ENCODE measurements around the gene NMNAT2.

Gene NMNAT2

DNA sequence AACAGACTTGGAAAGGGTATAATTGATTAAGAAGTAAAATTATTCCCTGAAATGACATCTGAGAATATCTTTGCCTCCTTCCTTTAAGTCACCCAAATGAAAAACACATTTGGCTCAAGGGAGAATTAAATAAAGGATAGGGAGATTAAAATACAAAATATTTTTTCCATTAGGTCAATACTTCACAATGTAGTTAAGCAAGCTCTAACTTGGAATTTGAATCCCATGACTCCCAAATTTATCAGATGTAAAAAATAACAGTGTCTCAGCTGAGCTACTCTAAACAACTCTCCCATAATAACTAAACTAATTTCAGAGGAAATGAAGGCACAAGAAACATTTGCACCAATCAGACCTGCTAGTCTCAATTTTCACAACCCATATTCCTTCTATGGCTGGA lies 6.5 kb upstream of the NMNAT2 start:
- Histone ChIP-seq H3K4me3 (ENCODE audit: low read length in 2 of 2) (no peak overlapping the region), H3K36me3 (ENCODE audit: control insufficient read depth in 2 of 2, insufficient read depth in 2 of 2, low read length in 2 of 2) (no peaks in the 10 kb centered on the region), H3K9me3 (ENCODE audit: control insufficient read depth in 2 of 2, low read length in 2 of 2) (no peaks in the 10 kb centered on the region), H3K9ac (ENCODE audit: low read depth in 1 of 2, low read length in 2 of 2) (no peak overlapping the region), H3K27ac (ENCODE audit: low read depth in 2 of 2, low read length in 2 of 2) (no peak overlapping the region), H3K4me1 (ENCODE audit: control insufficient read depth in 2 of 2, insufficient read depth in 2 of 2, low read length in 2 of 2) (no peaks in the 10 kb centered on the region), H3K27me3 (ENCODE audit: control insufficient read depth in 2 of 2, insufficient read depth in 2 of 2, low read length in 2 of 2) (no peaks in the 10 kb centered on the region)

DNA sequence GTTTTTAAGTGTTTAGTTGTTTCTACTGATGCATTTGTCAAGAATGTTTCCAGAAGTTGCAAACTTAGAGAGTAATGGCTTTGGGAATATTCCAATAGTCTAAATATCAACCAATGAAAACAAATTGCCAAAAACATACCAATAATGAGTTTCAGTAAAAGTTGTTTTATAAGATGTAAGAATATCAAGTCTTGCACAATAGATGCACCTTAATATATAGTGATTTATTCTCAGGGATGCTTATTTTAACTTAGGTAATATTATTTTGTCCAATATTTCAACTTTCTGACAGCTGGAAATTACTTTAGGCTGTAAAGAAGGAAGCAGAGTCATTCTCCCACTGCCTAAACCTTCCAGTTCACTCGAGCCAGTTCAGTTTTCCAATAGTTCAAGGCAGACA lies 5.4 kb upstream of the NMNAT2 start:
- Histone ChIP-seq H3K4me1 (ENCODE audit: control insufficient read depth in 2 of 2, insufficient read depth in 2 of 2, low read length in 2 of 2) (no peaks in the 10 kb centered on the region), H3K36me3 (ENCODE audit: control insufficient read depth in 2 of 2, insufficient read depth in 2 of 2, low read length in 2 of 2) (no peaks in the 10 kb centered on the region), H3K27me3 (ENCODE audit: control insufficient read depth in 2 of 2, insufficient read depth in 2 of 2, low read length in 2 of 2) (peaks cover 4 to 5% of the 10 kb centered on the region in 2 donors), H3K27ac (ENCODE audit: low read depth in 2 of 2, low read length in 2 of 2) (no peak overlapping the region), H3K9ac (ENCODE audit: low read depth in 1 of 2, low read length in 2 of 2) (no peak overlapping the region), H3K9me3 (ENCODE audit: control insufficient read depth in 2 of 2, low read length in 2 of 2) (no peaks in the 10 kb centered on the region), H3K4me3 (ENCODE audit: low read length in 2 of 2) (no peak overlapping the region)

- no peak overlapping the region for H3K27ac ChIP-seq (ENCODE audit: low read depth in 2 of 2, low read length in 2 of 2)
These were observed 1.2 kb upstream of the NMNAT2 start for GRCh38 chr1:183419399-183419798.

DNA sequence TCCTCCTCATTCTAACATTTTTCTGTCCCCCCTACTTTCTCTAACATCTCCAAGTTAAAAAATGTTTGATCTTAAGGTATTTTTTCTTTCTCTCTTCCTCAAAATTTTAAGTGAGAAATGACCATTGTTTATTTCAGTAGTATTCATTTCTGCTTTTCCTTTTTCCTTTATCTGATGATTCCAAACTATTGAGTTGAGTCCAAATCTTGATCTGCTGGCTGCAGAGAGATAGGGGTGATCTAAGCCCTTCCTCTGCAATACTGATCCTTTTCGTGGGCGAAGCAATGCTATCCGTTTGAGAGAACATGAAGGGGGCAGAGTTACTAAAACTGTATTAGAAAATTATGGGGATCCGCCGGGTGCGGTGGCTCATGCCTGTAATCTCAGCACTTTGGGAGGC lies 516 bp upstream of the NMNAT2 start:
- H3K27ac ChIP-seq (ENCODE audit: low read depth in 2 of 2, low read length in 2 of 2), result no peak overlapping the region
- H3K4me3 ChIP-seq (ENCODE audit: low read length in 2 of 2), result no peak overlapping the region
- H3K9ac ChIP-seq (ENCODE audit: low read depth in 1 of 2, low read length in 2 of 2), result no peak overlapping the region
- H3K36me3 ChIP-seq (ENCODE audit: control insufficient read depth in 2 of 2, insufficient read depth in 2 of 2, low read length in 2 of 2), result no peaks in the 10 kb centered on the region
- no peaks in the 10 kb centered on the region for H3K4me1 ChIP-seq (ENCODE audit: control insufficient read depth in 2 of 2, insufficient read depth in 2 of 2, low read length in 2 of 2)
- H3K27me3 ChIP-seq (ENCODE audit: control insufficient read depth in 2 of 2, insufficient read depth in 2 of 2, low read length in 2 of 2), result peaks cover 25 to 26% of the 10 kb centered on the region in 2 donors
- H3K9me3 ChIP-seq (ENCODE audit: control insufficient read depth in 2 of 2, low read length in 2 of 2), result no peaks in the 10 kb centered on the region

More at GRCh38 chr1:183419399-183419798, 1.2 kb upstream of the NMNAT2 start:
- Histone ChIP-seq H3K27me3 (ENCODE audit: control insufficient read depth in 2 of 2, insufficient read depth in 2 of 2, low read length in 2 of 2) (peaks cover 25 to 26% of the 10 kb centered on the region in 2 donors), H3K36me3 (ENCODE audit: control insufficient read depth in 2 of 2, insufficient read depth in 2 of 2, low read length in 2 of 2) (no peaks in the 10 kb centered on the region), H3K4me3 (ENCODE audit: low read length in 2 of 2) (no peak overlapping the region), H3K9ac (ENCODE audit: low read depth in 1 of 2, low read length in 2 of 2) (no peak overlapping the region), H3K4me1 (ENCODE audit: control insufficient read depth in 2 of 2, insufficient read depth in 2 of 2, low read length in 2 of 2) (no peaks in the 10 kb centered on the region), H3K9me3 (ENCODE audit: control insufficient read depth in 2 of 2, low read length in 2 of 2) (no peaks in the 10 kb centered on the region)

GRCh38 chr1:183416850-183417771 lies 1.1 kb downstream of the NMNAT2 start:
- peaks cover 25 to 26% of the 10 kb centered on the region in 2 donors for H3K27me3 ChIP-seq (ENCODE audit: control insufficient read depth in 2 of 2, insufficient read depth in 2 of 2, low read length in 2 of 2)
- H3K27ac ChIP-seq (ENCODE audit: low read depth in 2 of 2, low read length in 2 of 2), result no peak overlapping the region
- H3K4me3 ChIP-seq (ENCODE audit: low read length in 2 of 2), result peak overlapping the region in 1 of 2 donors; percentile 48
- no peaks in the 10 kb centered on the region for H3K4me1 ChIP-seq (ENCODE audit: control insufficient read depth in 2 of 2, insufficient read depth in 2 of 2, low read length in 2 of 2)
- no peak overlapping the region for H3K9ac ChIP-seq (ENCODE audit: low read depth in 1 of 2, low read length in 2 of 2)
- H3K9me3 ChIP-seq (ENCODE audit: control insufficient read depth in 2 of 2, low read length in 2 of 2), result no peaks in the 10 kb centered on the region
- H3K36me3 ChIP-seq (ENCODE audit: control insufficient read depth in 2 of 2, insufficient read depth in 2 of 2, low read length in 2 of 2), result no peaks in the 10 kb centered on the region

- Histone ChIP-seq H3K4me3 (ENCODE audit: low read length in 2 of 2) (no peak overlapping the region), H3K9ac (ENCODE audit: low read depth in 1 of 2, low read length in 2 of 2) (no peak overlapping the region), H3K27me3 (ENCODE audit: control insufficient read depth in 2 of 2, insufficient read depth in 2 of 2, low read length in 2 of 2) (peaks cover 23 to 25% of the 10 kb centered on the region in 2 donors), H3K36me3 (ENCODE audit: control insufficient read depth in 2 of 2, insufficient read depth in 2 of 2, low read length in 2 of 2) (no peaks in the 10 kb centered on the region), H3K9me3 (ENCODE audit: control insufficient read depth in 2 of 2, low read length in 2 of 2) (no peaks in the 10 kb centered on the region), H3K27ac (ENCODE audit: low read depth in 2 of 2, low read length in 2 of 2) (no peak overlapping the region), H3K4me1 (ENCODE audit: control insufficient read depth in 2 of 2, insufficient read depth in 2 of 2, low read length in 2 of 2) (no peaks in the 10 kb centered on the region)
These were observed 3.8 kb downstream of the NMNAT2 start for GRCh38 chr1:183414365-183414764.

GRCh38 chr1:183411091-183411490 lies 7.1 kb downstream of the NMNAT2 start:
- peaks cover under 1 to 3% of the 10 kb centered on the region in 2 donors for H3K27me3 ChIP-seq (ENCODE audit: control insufficient read depth in 2 of 2, insufficient read depth in 2 of 2, low read length in 2 of 2)
- H3K9ac ChIP-seq (ENCODE audit: low read depth in 1 of 2, low read length in 2 of 2), result no peak overlapping the region
- no peaks in the 10 kb centered on the region for H3K9me3 ChIP-seq (ENCODE audit: control insufficient read depth in 2 of 2, low read length in 2 of 2)
- H3K4me3 ChIP-seq (ENCODE audit: low read length in 2 of 2), result no peak overlapping the region
- no peaks in the 10 kb centered on the region for H3K4me1 ChIP-seq (ENCODE audit: control insufficient read depth in 2 of 2, insufficient read depth in 2 of 2, low read length in 2 of 2)
- no peak overlapping the region for H3K27ac ChIP-seq (ENCODE audit: low read depth in 2 of 2, low read length in 2 of 2)
- H3K36me3 ChIP-seq (ENCODE audit: control insufficient read depth in 2 of 2, insufficient read depth in 2 of 2, low read length in 2 of 2), result no peaks in the 10 kb centered on the region

DNA sequence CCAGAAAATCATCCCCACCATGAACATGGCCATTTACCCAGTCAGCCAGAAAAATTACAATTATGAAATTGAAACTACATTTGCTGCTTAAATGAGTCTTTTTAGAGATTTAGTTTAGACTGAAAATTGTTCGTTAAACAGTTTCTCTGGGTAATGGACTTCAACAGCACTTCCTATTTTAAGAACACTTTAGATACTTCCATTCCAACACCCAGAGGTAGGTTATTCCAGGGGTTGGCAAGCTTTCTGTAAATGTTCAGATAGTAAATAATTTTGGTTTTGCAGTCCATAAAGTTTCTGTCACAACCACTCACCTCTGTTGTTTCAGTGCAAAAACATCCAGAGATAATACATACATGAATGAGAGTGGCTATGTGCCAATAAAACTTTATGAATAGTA lies 10.2 kb downstream of the NMNAT2 start:
- Histone ChIP-seq H3K36me3 (ENCODE audit: control insufficient read depth in 2 of 2, insufficient read depth in 2 of 2, low read length in 2 of 2) (no peaks in the 10 kb centered on the region), H3K9ac (ENCODE audit: low read depth in 1 of 2, low read length in 2 of 2) (no peak overlapping the region), H3K9me3 (ENCODE audit: control insufficient read depth in 2 of 2, low read length in 2 of 2) (no peaks in the 10 kb centered on the region), H3K27ac (ENCODE audit: low read depth in 2 of 2, low read length in 2 of 2) (no peak overlapping the region), H3K4me1 (ENCODE audit: control insufficient read depth in 2 of 2, insufficient read depth in 2 of 2, low read length in 2 of 2) (no peaks in the 10 kb centered on the region), H3K4me3 (ENCODE audit: low read length in 2 of 2) (no peak overlapping the region), H3K27me3 (ENCODE audit: control insufficient read depth in 2 of 2, insufficient read depth in 2 of 2, low read length in 2 of 2) (no peaks in the 10 kb centered on the region)

DNA sequence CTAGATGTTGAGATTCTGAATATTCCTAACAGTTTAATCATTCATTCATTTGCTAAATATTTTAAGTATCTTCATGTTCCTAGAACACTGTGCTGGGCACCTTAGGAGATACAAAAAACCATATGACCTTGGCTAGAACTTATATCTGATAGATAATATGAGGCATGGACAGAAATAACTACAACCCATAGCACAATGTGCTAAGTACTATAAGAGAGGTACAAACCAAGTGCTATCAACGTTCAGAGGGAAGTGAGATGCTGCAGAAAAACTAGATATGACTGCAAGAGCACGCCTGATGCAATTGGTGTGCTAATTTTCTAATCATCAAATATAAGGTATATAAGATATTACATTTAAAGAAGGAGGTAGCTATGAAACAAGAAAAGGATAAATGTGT lies 10.7 kb downstream of the NMNAT2 start:
- Histone ChIP-seq H3K27me3 (ENCODE audit: control insufficient read depth in 2 of 2, insufficient read depth in 2 of 2, low read length in 2 of 2) (no peaks in the 10 kb centered on the region), H3K9ac (ENCODE audit: low read depth in 1 of 2, low read length in 2 of 2) (no peak overlapping the region), H3K4me3 (ENCODE audit: low read length in 2 of 2) (no peak overlapping the region), H3K27ac (ENCODE audit: low read depth in 2 of 2, low read length in 2 of 2) (no peak overlapping the region), H3K4me1 (ENCODE audit: control insufficient read depth in 2 of 2, insufficient read depth in 2 of 2, low read length in 2 of 2) (no peaks in the 10 kb centered on the region), H3K9me3 (ENCODE audit: control insufficient read depth in 2 of 2, low read length in 2 of 2) (no peaks in the 10 kb centered on the region), H3K36me3 (ENCODE audit: control insufficient read depth in 2 of 2, insufficient read depth in 2 of 2, low read length in 2 of 2) (no peaks in the 10 kb centered on the region)

- Histone ChIP-seq H3K4me3 (ENCODE audit: low read length in 2 of 2) (no peak overlapping the region), H3K36me3 (ENCODE audit: control insufficient read depth in 2 of 2, insufficient read depth in 2 of 2, low read length in 2 of 2) (no peaks in the 10 kb centered on the region), H3K27me3 (ENCODE audit: control insufficient read depth in 2 of 2, insufficient read depth in 2 of 2, low read length in 2 of 2) (no peaks in the 10 kb centered on the region), H3K9me3 (ENCODE audit: control insufficient read depth in 2 of 2, low read length in 2 of 2) (no peaks in the 10 kb centered on the region), H3K27ac (ENCODE audit: low read depth in 2 of 2, low read length in 2 of 2) (no peak overlapping the region), H3K4me1 (ENCODE audit: control insufficient read depth in 2 of 2, insufficient read depth in 2 of 2, low read length in 2 of 2) (no peaks in the 10 kb centered on the region), H3K9ac (ENCODE audit: low read depth in 1 of 2, low read length in 2 of 2) (no peak overlapping the region)
These were observed 13.7 kb downstream of the NMNAT2 start for GRCh38 chr1:183404476-183404875.

All from mucosa of rectum (tissue), 2 donors.